GM23338 (cell line): Measurements from ENCODE around the gene SETX.

ENCODE experiments used
- CREB1 ChIP-seq: fragments of 250-450 bp; sonication (Bioruptor Pico); IDR thresholded peaks from 2 replicates; pipeline ENCODE4 v1.5.0; 2020; ENCODE audit warnings: low read depth, mild to moderate bottlenecking, moderate library complexity
- CTCF ChIP-seq, 2 experiments: fragments of 200-600 bp in 1 of 2; sonication (generic) in 1 of 2; conservative IDR thresholded peaks; 2 replicates each; pipeline versions ENCODE4 v1.5.1 to v1.6.1; 2016 to 2017; ENCODE audit warnings: antibody characterized with exemption in 2 of 2, low read depth in 2 of 2, mild to moderate bottlenecking in 2 of 2, moderate library complexity in 1 of 2
- EZH2 ChIP-seq: fragments of 200-600 bp; sonication (generic); IDR thresholded peaks from one replicate; pipeline ENCODE4 v1.8.0; 2017; ENCODE audit warnings: antibody characterized with exemption, mild to moderate bottlenecking, low read depth; ENCODE audit not compliant: unreplicated experiment
- EZH2phosphoT487 ChIP-seq: fragments of 200-600 bp; sonication (generic); IDR thresholded peaks from one replicate; pipeline ENCODE4 v1.8.1; 2018; ENCODE audit warnings: antibody characterized with exemption; ENCODE audit not compliant: unreplicated experiment
- JUNB ChIP-seq: IDR thresholded peaks from one replicate; pipeline ENCODE4 v1.6.1; 2016; ENCODE audit warnings: antibody characterized with exemption; ENCODE audit not compliant: unreplicated experiment
- NANOG ChIP-seq: IDR thresholded peaks from 2 replicates; pipeline ENCODE4 v1.6.1; 2016; ENCODE audit warnings: antibody characterized with exemption, borderline replicate concordance
- POLR2AphosphoS5 ChIP-seq: IDR thresholded peaks from 2 replicates; pipeline ENCODE4 v1.6.1; 2016; ENCODE audit warnings: antibody characterized with exemption, low read depth
- STAT1 ChIP-seq: IDR thresholded peaks from one replicate; pipeline ENCODE4 v1.6.1; 2016; ENCODE audit warnings: antibody characterized with exemption; ENCODE audit not compliant: unreplicated experiment
- ZNF114 ChIP-seq: fragments of 250-450 bp; sonication (Bioruptor Pico); IDR thresholded peaks from 2 replicates; pipeline ENCODE4 v1.5.0; 2020; ENCODE audit warnings: mild to moderate bottlenecking, moderate library complexity
- ZNF331 ChIP-seq: fragments of 250-450 bp; sonication (Bioruptor Pico); IDR thresholded peaks from 2 replicates; pipeline ENCODE4 v1.5.0; 2020; ENCODE audit warnings: low read depth, mild to moderate bottlenecking, moderate library complexity
- TF ChIP-seq, protein P1 (sequence below): IDR thresholded peaks from one replicate; pipeline ENCODE4 v1.6.1; 2018; ENCODE audit warnings: antibody characterized with exemption; ENCODE audit not compliant: unreplicated experiment

DNA sequence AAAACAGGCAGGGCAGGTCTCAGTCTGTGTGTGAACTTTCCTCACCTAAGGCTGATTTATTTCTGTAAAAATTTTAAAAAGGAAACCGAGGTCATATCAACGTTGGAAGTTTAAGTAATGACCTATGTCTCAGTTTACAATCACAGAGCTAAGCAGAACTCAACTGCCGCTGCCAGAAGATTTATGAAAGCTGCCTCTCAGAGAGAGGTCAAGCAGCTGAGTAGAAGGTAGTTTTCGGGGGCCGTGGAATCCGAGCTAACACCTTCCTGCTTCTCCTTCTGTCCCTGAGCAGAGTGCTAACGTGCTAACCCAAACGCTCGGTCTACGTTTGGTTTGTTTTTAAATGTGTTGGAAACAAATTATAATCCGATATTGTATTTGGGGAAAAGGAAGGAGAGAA is 40.8 kb upstream of the SETX start:
- TF ChIP-seq CTCF (conservative IDR thresholded peaks at IDR 0.05; ENCODE audit: low read depth in 2 of 2), result no peak
- no peak for TF ChIP-seq JUNB
- no peak for TF ChIP-seq POLR2AphosphoS5
- TF ChIP-seq EZH2phosphoT487, result no peak
- no peak for TF ChIP-seq EZH2
- no peak for TF ChIP-seq STAT1
- TF ChIP-seq, protein P1, sequence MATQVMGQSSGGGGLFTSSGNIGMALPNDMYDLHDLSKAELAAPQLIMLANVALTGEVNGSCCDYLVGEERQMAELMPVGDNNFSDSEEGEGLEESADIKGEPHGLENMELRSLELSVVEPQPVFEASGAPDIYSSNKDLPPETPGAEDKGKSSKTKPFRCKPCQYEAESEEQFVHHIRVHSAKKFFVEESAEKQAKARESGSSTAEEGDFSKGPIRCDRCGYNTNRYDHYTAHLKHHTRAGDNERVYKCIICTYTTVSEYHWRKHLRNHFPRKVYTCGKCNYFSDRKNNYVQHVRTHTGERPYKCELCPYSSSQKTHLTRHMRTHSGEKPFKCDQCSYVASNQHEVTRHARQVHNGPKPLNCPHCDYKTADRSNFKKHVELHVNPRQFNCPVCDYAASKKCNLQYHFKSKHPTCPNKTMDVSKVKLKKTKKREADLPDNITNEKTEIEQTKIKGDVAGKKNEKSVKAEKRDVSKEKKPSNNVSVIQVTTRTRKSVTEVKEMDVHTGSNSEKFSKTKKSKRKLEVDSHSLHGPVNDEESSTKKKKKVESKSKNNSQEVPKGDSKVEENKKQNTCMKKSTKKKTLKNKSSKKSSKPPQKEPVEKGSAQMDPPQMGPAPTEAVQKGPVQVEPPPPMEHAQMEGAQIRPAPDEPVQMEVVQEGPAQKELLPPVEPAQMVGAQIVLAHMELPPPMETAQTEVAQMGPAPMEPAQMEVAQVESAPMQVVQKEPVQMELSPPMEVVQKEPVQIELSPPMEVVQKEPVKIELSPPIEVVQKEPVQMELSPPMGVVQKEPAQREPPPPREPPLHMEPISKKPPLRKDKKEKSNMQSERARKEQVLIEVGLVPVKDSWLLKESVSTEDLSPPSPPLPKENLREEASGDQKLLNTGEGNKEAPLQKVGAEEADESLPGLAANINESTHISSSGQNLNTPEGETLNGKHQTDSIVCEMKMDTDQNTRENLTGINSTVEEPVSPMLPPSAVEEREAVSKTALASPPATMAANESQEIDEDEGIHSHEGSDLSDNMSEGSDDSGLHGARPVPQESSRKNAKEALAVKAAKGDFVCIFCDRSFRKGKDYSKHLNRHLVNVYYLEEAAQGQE, result no peak
- TF ChIP-seq ZNF331, result no peak
- TF ChIP-seq CREB1 (CRISPR knock-in tag), result no peak
- TF ChIP-seq NANOG, result no peak
- TF ChIP-seq ZNF114 (CRISPR knock-in tag), result no peak
